Fibroblast of mammary gland (primary cell): ENCODE measurements around the gene CSNK1D.
A peak's percentile ranks its signal among the peaks of the same experiment; 100 is the strongest.

Experiments used
- DNase-seq: peaks from one replicate; pipeline ENCODE4 v3.0.0-alpha.2; 2010; ENCODE audit warnings: low read depth
- H3K4me3 ChIP-seq: 2 replicates; pipeline ENCODE4 v1.5.1; 2011; ENCODE audit warnings: low read depth, mild to moderate bottlenecking, low read length, moderate library complexity; ENCODE audit not compliant: control insufficient read depth
- CTCF ChIP-seq: conservative IDR thresholded peaks from 2 replicates; pipeline ENCODE4 v1.5.1; 2011; ENCODE audit warnings: low read depth, low read length, inconsistent platforms; ENCODE audit not compliant: control insufficient read depth, insufficient read depth

Gene CSNK1D

GRCh38 chr17:82219083-82219482 lies 54.4 kb downstream of the CSNK1D start:
- no peak for TF ChIP-seq CTCF

GRCh38 chr17:82218349-82219075 lies 55.0 kb downstream of the CSNK1D start:
- DNase-seq, result no peak
- no peak overlapping the region for H3K4me3 ChIP-seq
- no peak for TF ChIP-seq CTCF

More at GRCh38 chr17:82219083-82219482, 54.4 kb downstream of the CSNK1D start:
- no peak for DNase-seq
- no peak overlapping the region for H3K4me3 ChIP-seq

- DNase-seq, result peak; percentile 85
- no peak for TF ChIP-seq CTCF
- H3K4me3 ChIP-seq, result no peak overlapping the region
Observed at GRCh38 chr17:82217530-82218204, 55.8 kb downstream of the CSNK1D start.

GRCh38 chr17:82217120-82217529 lies 56.4 kb downstream of the CSNK1D start:
- no peak for DNase-seq
- H3K4me3 ChIP-seq, result no peak overlapping the region
- TF ChIP-seq CTCF, result no peak

GRCh38 chr17:82216301-82217119 lies 57.0 kb downstream of the CSNK1D start:
- DNase-seq, result peak; percentile 85
- H3K4me3 ChIP-seq, result no peak overlapping the region
- no peak for TF ChIP-seq CTCF

- H3K4me3 ChIP-seq, result no peak overlapping the region
- DNase-seq, result no peak
- TF ChIP-seq CTCF, result no peak
Observed at GRCh38 chr17:82215972-82216300, 57.6 kb downstream of the CSNK1D start.
